Measurements from ENCODE around the gene GABBR1. TPM values are rescaled to one million over a fixed set of nuclear protein-coding genes. Genes with fewer than 3 reads are reported as not detected.

Gene GABBR1
- polyA plus RNA-seq, 12 donors: 25.4 to 85.6 (median 28.3) TPM; not detected in 1

DNA sequence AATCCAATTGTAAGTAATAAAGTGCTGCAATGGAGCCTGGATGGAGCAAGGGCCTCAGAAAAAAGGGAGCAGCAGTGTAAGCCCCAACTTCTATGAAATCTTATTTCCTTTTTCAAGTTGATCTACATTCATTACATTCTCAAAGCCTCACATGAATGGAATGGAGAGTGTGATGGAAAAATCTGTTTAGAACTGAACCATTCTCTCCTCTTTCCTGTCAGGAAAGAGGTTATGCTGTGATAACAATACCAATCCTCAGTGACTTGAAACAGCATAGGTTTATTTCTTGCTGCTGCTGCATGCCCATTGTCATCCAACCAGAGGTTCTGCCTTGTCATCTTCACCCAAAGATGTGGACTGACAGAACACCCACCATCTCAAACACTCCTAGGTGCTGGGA is 56.9 kb downstream of the GABBR1 start:
- DNase-seq: no peak

DNA sequence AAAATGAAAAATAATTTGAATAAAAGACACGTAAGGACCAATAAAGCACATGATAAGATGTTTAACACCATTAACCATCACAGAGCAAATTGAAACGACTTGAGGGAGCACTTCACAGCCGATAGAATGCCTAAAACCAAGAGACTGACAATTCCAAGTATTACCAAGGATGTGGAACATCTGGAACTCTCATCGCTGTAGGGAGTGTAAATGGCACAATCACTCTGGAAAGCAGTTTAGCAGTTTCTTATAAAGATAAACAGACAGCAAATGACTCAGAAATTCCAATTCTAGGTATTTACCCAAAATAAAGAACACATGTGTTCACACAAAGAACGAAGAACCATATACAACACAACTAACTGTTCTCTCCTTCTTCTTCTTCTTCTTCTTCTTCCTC is 65.0 kb downstream of the GABBR1 start:
- no peak for DNase-seq

DNA sequence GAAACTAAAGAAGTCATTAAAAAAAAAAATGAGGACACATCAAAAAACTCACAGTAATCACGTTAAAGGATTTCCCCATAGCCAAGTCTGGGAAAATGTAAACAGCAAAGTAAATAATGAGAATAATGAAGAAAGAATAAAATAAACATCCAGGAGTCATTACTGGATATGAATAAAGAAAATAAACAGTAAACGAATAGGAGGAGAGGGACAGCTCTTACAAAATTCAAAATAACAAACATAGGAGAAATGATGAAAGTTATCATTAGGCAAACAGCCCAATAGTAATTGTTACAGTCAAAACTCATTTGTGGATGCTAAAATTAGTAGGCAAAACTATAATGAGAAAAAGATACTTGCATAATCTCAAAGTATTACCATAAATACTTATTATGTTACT is 65.4 kb downstream of the GABBR1 start:
- DNase-seq: no peak

DNA sequence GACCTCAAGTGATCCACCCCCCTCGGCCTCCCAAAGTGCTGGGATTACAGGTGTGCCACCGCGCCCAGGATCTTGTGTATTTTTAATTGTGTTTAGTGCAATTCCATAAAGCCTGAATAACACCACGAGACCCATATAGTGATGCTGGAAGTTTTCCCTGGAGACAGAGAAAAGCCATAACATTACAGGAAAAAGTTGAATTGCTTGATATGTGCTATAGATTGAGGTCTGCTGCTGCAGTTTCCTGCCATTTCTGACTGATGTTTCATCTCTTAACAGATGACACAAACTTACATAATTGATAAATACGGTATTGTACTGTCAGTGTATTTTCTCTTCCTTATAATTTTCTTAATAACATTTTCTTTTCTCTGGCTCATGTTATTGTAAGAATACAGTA is 66.1 kb downstream of the GABBR1 start:
- DNase-seq: no peak

DNA sequence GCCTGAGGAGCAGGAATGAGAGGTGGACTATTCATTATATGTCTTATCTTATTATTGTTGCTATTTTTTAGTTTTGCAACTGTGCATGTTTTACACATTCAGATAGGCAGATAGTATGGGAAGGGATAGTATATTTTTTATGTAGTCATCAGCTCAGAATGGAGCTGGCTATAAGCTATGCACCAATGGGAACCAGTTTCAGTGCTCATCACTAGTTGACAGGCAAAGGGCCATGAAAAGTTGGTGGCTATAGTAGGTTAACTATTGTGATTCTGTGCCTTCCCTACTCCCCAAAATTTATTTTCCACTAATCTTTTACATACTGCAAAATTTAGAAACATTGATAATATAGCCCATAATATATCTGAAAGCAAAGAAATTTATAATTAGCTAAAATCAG is 68.1 kb downstream of the GABBR1 start:
- no peak for DNase-seq

DNA sequence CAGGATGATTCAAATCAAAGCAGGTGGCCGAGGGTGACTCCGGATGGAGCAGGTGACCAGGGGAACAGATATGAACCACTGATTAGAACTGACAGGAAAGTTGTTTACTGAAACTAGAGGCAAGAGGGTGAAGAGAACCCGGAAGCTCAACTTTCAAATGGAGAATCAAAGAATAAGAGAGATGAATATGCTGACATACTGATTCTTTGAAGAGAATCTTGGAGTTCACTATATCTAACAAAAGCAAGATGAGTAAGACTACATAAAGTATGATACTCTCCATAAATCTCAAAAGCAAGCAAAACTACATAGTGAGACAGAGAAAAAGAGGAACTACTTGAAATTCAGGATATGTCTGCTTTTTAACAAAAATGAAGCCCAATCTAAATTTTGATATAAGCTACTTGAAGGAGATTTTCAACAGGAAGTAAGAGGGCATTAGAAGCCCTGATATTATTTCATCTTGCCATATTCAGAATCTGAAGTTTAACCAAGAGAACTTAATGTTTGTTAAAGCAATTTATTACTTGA is 69.5 kb downstream of the GABBR1 start:
- no peak for DNase-seq

DNA sequence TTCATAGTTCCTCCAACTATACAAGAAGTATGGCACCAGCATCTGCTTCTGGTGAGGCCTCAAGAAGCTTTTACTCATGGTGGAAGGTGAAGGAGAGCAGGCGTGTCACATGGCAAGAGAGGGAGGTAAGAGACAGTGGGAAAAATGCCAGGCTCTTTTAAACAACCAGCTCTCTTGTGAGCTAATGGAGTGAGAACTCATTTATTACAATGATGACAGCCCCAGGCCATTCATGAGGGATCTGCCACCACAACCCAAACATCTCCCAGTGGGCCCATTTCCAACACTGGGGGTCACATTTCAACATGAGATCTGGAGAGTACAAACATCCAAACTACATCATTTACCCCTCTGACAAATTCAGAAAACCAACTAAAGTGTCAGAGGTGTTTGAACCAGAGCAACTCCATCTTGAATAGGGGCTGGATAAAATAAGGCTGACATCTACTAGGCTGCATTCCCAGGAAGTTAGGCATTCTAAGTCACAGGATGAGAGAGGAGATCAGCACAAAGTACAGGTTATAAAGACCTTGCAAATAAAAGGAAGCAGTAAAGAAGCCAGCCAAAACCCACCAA is 71.3 kb downstream of the GABBR1 start:
- DNase-seq: no peak

DNA sequence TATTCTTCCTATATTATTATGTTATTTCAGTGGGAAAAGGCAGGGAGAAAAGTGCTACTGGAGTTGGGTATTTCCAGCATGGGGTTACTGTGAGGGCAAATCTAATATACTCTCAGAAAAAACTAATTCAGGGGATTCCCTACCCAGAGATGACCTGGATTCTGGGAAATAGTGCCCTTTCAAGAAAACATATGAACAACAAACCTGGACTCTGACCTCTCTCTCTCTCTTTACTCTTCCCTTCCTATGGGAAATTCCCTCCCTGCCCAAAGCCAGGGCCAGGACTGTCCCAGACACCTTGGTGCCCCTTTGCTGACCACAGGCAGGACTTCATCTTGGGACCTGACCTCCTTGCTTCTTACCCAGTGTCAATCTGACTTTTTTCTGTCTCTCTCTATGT is 71.9 kb downstream of the GABBR1 start:
- DNase-seq: no peak

DNA sequence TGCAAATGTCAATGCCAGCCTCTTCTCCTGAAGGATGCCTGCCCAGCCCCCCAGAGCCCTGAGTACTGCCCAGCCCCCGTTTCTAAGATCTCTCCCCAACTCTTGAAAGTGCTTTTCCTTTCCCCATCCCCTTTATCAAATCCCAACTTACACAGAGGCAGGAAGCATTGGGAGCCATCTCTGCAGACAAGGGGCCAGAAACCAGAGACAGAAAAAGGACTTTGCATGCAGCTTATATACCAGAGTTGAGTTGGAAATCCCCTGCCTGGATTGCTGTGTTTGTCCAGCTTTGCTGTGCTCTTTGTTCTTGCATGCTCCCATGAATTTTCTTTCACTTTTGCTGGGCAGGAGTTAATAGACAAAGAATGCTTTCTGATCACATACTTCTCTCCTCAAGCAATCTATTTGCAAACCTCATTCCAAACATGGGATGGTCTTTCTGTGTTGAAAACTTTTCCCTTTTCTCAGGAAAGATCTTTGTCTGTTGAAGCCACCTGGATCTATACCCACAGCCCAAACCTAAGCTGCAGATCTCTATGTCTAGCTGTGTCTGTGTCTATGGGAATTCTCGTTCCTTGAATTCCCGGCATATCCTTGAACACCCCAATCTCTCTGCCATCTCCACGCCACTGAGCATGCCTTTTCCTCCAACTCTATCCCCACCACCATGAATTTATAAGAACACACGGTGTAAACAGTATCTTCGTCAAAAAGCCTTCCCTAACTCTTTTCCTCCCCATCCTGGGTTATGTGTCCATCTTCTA is 73.3 kb downstream of the GABBR1 start, which contains the start of gene UBD:
Gene UBD, minus strand, starts transcription at position 209 of the 764 bp plus-strand sequence. Its CDS starts 31 bp downstream, at position 178.
- no peak for DNase-seq

DNA sequence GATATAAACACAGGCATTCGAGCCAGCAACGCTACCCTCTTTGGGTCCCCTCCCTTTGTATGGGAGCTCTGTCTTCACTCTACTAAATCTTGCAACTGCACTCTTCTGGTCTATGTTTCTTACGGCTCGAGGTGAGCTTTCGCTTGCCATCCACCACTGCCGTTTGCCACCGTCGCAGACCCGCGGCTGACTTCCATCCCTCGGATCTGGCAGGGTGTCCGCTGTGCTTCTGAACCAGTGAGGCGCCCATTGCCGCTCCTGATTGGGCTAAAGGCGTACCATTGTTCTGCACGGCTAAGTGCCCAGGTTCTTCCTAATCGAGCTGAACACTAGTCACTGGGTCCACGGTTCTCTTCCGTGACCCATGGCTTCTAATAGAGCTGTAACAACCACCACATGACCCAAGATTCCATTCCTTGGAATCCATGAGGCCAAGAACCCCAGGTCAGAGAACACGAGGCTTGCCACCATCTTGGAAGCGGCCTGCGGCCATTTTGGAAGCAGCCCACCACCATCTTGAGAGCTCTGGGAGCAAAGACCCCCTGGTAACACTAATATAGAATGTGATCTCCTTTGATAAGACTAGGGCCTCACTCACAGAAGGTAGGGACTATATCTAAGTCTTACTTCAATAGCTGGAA is 74.4 kb downstream of the GABBR1 start:
- no peak for DNase-seq

DNA sequence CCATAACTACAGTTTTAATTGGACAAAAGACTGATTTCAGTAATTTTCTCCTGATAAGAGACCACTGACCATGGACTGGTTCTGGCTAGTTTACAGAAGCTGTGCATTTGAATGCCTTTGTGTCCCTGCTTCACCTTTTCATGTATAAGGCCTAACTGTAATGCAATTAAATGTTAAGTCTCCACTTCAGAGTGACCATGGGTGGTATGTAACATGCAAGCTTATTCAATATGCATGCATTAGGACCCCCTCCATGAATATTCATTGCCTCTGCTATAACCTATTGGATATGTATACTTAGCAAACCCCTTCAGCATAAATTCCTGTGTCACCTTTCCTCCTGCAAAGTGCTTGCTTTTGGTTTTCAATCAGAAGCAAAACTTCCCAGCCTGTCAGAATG is 75.7 kb downstream of the GABBR1 start:
- no peak for DNase-seq

DNA sequence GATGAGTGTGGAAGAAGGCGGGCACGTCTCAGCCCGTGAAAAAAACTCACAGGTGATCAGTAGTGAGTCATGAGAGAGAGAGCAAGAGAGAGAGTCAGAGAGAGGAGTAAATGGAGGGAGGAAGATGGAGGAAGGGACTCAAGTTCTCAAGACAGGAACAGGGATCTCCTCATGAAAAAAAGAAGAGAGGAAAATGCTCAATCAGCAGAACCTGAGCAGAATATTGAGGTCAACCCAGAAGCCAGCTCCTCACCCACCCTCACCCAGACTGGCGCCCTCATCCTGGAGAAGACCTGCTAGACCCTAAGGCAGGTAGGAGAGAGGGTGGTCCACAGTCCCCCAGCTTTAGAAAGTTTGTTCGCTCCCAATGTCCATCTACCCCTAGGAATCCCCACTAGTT is 78.2 kb downstream of the GABBR1 start:
- DNase-seq: no peak

DNA sequence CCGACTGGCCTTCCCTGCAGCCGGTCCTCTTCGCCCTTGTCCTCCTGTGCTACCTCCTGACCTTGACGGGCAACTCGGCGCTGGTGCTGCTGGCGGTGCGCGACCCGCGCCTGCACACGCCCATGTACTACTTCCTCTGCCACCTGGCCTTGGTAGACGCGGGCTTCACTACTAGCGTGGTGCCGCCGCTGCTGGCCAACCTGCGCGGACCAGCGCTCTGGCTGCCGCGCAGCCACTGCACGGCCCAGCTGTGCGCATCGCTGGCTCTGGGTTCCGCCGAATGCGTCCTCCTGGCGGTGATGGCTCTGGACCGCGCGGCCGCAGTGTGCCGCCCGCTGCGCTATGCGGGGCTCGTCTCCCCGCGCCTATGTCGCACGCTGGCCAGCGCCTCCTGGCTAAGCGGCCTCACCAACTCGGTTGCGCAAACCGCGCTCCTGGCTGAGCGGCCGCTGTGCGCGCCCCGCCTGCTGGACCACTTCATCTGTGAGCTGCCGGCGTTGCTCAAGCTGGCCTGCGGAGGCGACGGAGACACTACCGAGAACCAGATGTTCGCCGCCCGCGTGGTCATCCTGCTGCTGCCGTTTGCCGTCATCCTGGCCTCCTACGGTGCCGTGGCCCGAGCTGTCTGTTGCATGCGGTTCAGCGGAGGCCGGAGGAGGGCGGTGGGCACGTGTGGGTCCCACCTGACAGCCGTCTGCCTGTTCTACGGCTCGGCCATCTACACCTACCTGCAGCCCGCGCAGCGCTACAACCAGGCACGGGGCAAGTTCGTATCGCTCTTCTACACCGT is 79.5 kb downstream of the GABBR1 start:
- peak; percentile 34 for DNase-seq

DNA sequence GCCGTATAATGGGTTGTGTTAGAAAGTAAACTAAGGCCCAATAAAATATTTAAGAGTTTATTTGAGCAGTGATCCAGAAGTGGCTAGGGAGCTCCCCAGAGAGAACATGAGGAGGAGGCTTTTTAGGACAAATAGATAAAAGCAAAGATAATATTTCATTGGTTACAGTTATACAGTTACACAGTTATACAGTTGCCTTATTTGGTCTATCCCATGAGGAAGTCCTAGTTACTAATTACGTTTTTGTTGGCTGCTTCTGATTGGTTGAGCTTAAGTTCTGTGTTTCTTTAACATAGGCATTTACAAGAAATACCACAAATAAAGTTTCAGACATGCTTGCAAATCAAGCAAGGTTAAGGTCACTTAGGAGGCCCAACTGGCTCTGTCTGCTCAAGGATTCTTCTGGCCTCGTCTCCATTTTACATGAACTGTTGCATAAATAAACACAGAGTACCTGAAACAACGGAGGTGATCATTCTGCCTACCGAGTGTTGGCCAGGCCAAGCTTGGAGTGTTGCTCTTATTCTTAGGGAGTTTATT is 80.4 kb downstream of the GABBR1 start:
- peak; percentile 57 for DNase-seq

DNA sequence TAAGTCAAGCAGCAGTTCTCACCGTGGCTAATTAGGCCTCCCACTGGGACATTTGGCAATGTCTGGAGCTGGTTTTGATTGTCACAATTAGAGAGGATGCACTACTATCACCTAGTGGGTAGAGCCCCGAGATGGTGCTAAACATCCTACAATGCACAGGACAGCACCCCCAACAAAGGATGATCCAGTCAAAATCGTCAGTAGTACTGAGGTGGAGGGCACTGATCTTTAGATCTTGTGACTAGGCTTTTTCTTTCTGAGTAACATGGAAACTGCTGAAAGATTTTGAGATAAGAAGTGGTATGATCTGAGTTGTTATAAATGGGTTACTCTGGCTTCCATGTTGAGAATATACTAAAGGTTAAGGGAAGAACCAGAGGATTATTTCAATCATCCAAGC is 85.4 kb downstream of the GABBR1 start:
- no peak for DNase-seq

DNA sequence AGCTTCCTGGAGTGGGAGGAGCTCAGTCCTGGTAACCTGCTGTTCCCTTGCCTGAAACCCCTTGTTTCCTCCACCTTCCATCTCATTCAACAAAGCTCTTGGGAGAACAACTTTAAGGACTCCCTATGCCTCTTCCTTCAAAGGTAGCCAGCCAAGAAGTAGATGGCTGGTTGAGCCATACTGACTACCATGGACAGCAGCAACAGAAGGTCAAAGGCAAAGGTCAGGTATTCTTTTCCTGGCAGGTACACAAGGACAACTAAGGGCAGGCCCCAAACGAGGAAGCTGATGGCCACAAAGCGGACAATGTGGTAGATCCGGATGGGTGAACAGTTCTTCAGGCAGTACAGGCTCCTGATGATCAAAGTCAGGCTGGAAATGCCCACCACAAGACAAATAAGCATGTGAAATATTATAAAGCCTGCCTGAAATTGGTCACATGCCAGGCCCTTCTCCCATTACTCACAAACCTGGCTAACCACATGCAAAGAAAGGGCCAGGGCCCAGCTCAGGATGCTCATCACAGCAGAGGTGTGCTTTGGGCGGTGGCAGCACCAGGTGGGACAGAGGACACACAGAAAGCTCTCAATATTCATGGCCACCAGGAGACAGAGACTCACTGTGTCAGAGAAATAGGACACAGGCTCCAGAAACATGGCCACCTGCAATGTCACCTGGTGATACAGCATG is 95.1 kb downstream of the GABBR1 start:
- DNase-seq: no peak

DNA sequence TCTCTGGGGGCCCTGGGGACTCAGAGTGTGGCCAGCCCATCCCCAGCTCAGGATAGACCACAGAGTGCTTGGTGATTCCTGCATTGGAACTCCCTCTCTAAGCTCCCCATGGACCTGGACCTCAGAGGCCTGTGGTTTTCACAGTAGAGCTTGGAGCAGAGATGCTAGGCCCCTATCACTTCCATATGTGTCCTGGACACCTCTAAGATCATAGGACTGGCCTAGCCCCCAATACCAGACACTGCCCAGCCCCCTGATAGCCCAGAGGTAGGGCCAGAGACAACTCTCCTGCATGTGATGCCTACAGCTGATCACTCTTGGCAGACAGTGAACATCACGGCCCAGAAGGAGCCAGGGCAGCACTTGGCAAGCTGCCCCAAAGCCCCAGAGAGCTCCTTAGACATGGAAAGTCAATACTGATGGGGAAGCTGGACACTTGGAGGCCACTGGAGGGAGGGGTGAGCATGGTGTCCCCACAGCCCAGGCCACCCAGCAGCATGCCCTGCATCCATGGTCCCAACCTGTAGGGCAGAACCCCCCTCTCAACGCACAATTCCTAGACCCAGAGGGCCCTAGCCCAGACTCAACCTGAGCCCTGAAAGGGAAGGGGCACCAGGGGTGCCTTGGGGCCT is 100.5 kb downstream of the GABBR1 start:
- DNase-seq: no peak

DNA sequence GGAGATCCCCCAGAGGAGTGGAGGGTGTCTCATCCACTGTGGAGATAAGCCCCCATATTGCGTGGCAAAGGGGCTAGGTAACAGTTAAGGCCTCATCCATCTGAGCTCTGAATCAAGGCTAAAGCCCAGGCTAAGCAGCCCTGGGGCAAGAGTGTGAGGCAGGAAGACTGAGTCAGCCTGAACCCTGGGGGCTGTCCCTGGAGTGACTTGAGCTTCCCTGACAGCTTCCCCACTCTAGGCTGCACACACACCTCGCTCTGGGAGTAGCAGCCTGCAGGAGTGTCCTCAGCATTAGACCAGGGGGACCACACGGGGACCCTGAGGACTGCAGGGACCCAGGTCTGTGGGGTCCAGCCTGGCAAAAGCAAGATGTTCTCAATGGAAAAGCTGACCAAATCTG is 101.3 kb downstream of the GABBR1 start:
- no peak for DNase-seq

DNA sequence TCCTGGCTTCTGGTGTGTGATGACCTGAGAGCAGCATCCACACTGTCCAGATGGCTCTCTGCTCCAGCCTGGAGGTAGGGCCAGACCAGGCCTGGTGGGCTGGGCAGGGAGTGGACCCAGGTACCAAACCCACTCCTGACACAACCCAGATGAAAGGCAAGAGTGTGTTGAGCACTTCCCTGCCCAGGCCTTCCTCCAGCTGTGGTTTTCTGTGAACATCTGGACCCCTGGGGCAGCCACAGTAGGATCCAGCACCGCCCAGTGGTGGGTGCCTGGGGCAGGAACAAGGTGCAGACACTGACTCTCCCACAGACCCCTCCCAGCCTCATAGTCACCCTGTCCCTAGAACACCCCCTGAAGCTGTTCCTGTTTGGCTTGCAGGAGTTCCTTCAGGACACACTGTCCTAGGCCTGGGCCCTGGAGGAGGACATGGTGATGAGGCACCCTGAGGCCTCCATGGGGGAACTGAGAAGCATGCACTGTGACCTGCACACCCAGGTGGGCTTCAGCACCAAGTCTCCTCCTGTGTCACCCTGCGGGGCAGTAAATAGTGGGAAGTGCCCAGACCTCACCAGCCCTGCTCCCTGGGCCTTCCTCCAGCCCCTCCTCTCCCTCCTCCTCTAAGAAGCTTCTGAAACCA is 102.2 kb downstream of the GABBR1 start:
- DNase-seq: no peak

DNA sequence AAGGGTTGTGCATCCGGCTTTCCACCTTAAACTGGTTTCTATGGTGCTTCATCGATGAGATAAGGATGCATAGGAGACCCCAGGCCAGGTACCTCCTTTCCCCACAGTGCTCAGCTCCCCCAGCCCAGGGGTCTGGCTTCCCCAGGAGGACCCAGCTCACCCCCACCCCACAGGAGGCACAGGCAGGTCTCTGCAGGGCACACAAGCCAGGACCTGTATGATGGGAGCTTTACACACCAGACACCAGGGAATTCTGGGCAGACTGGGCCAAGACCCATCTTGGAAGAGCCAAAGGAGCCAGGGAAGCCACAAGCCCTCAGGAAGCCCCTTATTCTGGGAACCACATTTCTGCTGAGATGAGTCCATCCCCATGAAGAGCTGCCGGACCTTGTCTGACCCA is 103.0 kb downstream of the GABBR1 start:
- no peak for DNase-seq

Data from muscle of arm (tissue), 12 donors.